Fibroblast of the aortic adventitia (primary cell): ENCODE results near the gene SHROOM1. TPM values are rescaled to one million over a fixed set of nuclear protein-coding genes. Genes with fewer than 3 reads are reported as not detected.

ENCODE experiments used
- DNase-seq: peaks from one replicate; pipeline ENCODE4 v3.0.0-alpha.2; 2010; ENCODE audit warnings: low read depth
- H3K4me3 ChIP-seq: 2 replicates; pipeline ENCODE4 v1.5.1; 2011; ENCODE audit warnings: low read depth, mild to moderate bottlenecking, control low read depth, low read length, moderate library complexity
- CTCF ChIP-seq: IDR thresholded peaks from 2 replicates; pipeline ENCODE4 v1.5.1; 2011; ENCODE audit warnings: mild to moderate bottlenecking, low read length, control low read depth, inconsistent platforms; ENCODE audit not compliant: insufficient read depth
- total RNA-seq: library from RNA; depleted of rRNA; stranded (reverse); fragments of >200 nt; gene quantifications from 2 replicates; pipeline ENCODE4 v1.2.3, GENCODE V29; 2012; ENCODE audit warnings: low replicate concordance

SHROOM1 gene
- total RNA-seq, 1 donor: 7.6 TPM

DNA sequence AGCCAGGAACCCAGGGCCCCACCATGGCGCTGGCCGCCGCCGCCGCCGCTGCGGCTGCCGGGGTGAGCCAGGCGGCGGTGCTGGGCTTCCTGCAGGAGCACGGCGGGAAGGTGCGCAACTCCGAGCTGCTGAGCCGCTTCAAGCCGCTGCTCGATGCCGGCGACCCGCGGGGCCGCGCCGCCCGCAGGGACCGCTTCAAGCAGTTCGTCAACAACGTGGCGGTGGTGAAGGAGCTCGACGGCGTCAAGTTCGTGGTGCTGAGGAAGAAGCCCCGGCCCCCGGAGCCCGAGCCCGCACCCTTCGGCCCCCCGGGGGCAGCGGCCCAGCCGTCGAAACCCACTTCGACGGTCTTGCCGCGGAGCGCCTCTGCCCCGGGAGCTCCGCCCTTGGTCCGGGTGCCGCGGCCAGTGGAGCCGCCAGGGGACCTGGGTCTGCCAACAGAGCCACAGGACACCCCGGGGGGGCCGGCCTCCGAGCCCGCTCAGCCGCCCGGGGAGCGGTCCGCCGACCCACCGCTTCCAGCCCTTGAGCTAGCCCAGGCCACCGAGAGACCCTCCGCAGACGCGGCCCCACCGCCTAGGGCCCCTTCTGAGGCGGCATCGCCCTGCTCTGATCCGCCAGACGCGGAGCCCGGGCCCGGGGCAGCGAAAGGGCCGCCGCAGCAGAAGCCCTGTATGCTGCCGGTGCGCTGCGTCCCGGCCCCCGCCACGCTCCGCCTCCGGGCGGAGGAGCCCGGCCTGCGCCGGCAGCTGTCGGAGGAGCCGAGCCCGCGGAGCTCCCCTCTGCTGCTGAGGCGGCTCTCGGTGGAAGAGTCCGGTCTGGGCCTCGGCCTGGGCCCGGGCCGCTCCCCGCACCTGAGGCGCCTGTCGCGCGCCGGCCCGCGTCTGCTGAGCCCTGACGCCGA is 16.6 kb downstream of the SHROOM1 start:
- no peak for DNase-seq
- TF ChIP-seq CTCF: no peak
- no peak overlapping the region for H3K4me3 ChIP-seq

DNA sequence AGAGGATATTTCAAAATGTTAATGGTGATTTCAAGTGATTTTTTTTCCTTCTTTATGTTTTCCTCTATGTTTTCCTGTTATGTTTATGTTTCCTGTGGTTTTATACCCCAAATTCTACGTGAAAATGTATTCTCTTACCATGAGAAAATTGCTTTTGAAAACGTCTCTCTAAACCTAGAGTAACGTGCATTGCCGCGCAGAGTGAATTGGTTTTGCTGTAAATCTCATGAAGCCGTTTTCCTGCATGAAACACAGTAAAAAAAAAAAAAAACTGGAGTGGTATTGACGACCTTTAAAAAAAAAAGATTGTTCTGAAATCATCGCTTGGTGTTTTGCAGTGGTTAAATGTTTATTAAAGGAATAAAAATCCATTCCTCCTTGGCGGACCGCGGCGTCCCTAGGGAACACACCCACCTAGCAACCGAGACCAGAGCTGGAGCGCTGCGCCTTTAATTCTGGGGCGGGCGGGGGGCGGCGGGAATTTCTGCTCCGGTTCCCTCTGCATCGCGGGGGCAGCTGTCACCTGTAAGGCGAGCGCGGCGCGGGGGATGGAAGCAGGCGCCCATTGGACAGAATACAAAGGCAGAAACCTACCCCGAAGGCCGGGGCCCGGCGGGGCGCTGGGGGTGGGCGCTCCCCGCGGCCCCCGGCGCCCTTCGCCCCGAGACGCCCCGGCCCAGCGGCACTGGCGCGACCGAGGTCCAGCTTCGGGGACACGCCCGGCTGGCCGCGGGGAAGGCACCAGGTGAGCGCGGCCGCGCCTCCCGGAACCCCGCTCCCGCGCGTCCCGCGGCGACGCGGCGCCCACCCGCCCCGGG is 17.5 kb downstream of the SHROOM1 start, which contains the start of gene SOWAHA:
TSS of gene SOWAHA (plus strand) at position 522 of the 818 bp plus-strand sequence. CDS start 320 bp downstream, outside the sequence.
- no peak for TF ChIP-seq CTCF
- DNase-seq: no peak
- peak within 1 kb of the TSS; percentile 25 for H3K4me3 ChIP-seq

DNA sequence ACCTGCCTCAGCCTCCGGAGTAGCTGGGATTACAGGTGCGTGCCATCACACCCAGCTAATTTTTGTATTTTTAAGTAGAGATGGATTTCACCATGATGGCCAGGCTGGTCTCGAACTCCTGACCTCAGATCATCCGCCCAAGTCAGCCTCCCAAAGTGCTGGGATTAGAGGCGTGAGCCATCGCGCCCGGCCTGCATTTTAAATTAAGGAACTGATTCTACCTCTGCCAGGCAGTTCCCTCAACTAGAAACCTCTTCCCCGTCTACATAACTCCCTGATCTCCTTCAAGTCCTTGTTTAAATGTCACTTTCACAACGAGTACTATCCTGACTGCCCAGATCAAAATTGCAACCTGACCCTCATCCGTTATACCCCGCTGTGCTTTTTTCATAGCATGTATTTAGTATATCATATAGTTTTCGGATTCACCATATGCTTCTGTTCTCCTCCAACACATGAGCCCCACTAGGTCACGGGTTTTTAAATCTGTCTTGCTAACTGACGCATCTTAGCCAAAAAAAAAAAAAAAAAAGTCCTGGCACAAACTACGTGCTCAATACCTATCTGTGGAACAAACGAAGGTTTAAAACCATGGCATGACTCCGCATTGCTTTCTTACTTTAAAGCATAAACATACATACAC is 18.2 kb downstream of the SHROOM1 start:
- no peak for TF ChIP-seq CTCF
- no peak for DNase-seq
- H3K4me3 ChIP-seq: no peak overlapping the region

DNA sequence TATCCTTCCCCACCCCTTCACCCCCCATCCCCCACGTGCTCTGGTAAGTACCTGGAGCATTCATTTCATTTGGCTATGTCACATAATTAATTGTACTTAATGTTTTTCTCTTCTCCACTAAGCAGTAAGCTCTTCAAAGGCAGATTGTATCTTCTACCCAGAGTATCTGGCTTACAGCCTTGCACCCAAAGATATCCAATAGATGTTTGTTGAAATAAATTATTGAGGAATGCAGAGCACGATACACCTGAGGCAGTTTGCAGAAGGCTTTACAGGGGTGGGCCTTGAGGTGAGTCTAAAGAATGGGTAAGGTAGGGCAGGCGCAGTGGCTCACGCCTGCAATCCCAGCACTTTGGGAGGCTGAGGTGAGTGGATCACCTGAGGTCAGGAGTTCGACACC is 19.8 kb downstream of the SHROOM1 start:
- DNase-seq: no peak
- no peak overlapping the region for H3K4me3 ChIP-seq
- TF ChIP-seq CTCF: no peak

- H3K4me3 ChIP-seq: no peak overlapping the region
- no peak for DNase-seq
- no peak for TF ChIP-seq CTCF
These were observed 21.6 kb downstream of the SHROOM1 start for GRCh38 chr5:132808866-132809265.

DNA sequence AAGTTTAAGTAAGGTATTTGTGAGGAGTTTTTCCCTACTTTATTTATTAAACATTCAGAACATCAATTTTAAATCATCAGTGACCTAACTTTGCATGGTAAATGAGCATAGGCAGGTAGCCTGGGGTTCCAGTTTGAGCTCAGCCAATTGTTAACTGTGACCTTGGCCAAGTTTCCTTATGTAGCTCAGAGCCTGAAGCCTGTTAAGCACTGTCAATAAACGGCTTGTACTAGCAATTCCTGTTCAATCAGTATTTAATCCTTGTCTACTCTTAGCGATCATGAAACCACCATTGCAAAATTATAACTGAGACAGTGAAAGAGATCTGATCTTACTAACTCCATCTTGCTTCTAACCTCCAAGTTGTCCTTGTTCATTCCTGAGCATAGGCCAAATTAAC is 22.0 kb downstream of the SHROOM1 start:
- no peak overlapping the region for H3K4me3 ChIP-seq
- DNase-seq: no peak
- TF ChIP-seq CTCF: no peak
